Measurements from ENCODE around the gene ZDHHC14.

ZDHHC14 gene

GRCh38 chr6:157642736-157643135 is 261.7 kb downstream of the ZDHHC14 start:
- no peak for DNase-seq (ENCODE audit: low spot score)
- Mint-ChIP-seq H3K36me3 (ENCODE audit: low read depth) (peaks cover 5% of the 10 kb centered on the region), H3K27me3 (ENCODE audit: low read depth) (peaks cover 12% of the 10 kb centered on the region), H3K4me1 (ENCODE audit: low read depth) (peaks cover 11% of the 10 kb centered on the region), H3K4me3 (no peak overlapping the region), H3K27ac (no peak overlapping the region), H3K9me3 (no peaks in the 10 kb centered on the region)

DNA sequence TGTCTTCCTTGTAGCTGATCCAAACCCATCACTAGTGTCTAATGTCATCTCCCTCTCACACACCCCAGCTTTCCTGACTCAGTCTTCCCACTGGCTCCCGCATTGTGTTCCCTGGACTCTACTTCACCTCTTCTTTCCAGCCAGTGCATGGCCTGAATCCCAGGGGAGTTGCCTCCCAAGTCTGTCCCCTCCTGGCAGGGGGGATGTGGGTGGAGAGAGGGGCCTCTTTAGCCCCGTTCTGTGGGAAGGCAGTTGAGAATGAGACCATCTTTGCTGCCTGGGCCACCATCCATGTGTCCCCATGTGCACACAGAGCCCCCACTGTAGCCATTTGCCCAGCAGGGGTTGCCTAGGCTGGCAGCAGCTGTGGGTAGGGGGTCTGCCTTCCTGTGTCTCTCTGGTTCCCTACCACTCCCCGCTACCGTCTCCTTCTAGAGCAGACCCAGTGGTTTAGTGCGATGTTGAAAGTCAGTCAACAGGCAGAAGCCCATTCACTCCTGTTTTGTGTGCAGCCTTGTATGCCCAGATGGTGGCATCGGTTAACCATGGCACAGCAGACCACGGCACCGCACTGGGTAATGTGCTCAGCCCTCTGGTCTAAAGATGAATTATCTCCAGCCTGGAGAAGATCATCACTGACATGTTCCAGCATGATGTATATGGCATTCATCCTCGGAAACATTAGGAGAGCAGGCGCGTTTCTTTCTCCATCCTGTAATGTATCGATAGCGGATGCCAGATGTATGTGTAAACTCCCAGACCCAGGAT is 263.2 kb downstream of the ZDHHC14 start:
- DNase-seq (ENCODE audit: low spot score), result no peak

GRCh38 chr6:157645201-157645795 is 264.3 kb downstream of the ZDHHC14 start:
- DNase-seq (ENCODE audit: low spot score), result no peak
- no peaks in the 10 kb centered on the region for H3K9me3 Mint-ChIP-seq
- peaks cover 5% of the 10 kb centered on the region for H3K27me3 Mint-ChIP-seq (ENCODE audit: low read depth)
- peaks cover 15% of the 10 kb centered on the region for H3K4me1 Mint-ChIP-seq (ENCODE audit: low read depth)
- H3K27ac Mint-ChIP-seq, result no peak overlapping the region
- no peak overlapping the region for H3K4me3 Mint-ChIP-seq
- peaks cover 8% of the 10 kb centered on the region for H3K36me3 Mint-ChIP-seq (ENCODE audit: low read depth)

More for the DNA sequence above, 263.2 kb downstream of the ZDHHC14 start:
- Mint-ChIP-seq H3K36me3 (ENCODE audit: low read depth) (peaks cover 8% of the 10 kb centered on the region), H3K27ac (no peak overlapping the region), H3K9me3 (no peaks in the 10 kb centered on the region), H3K27me3 (ENCODE audit: low read depth) (peaks cover 7% of the 10 kb centered on the region), H3K4me3 (no peak overlapping the region), H3K4me1 (ENCODE audit: low read depth) (peaks cover 18% of the 10 kb centered on the region)

DNA sequence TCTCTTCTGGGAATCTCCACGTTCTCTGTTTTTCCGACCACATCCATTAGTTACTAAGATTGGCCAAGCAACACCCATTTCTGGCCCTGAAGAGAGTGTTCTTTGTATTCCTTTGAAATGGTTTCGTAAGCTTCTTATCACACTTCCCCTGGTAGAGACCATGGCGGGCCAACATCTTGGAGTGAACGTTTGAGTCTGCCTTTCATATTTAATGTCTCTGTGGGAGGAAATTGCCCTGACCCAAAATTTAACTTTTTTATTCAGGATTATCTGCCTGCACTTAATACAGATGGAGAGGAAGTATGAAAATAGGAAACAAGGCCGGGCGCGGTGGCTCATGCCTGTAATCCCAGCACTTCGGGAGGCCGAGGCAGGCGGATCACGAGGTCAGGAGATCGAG is 265.0 kb downstream of the ZDHHC14 start:
- Mint-ChIP-seq H3K9me3 (no peaks in the 10 kb centered on the region), H3K4me3 (no peak overlapping the region), H3K27ac (no peak overlapping the region), H3K4me1 (ENCODE audit: low read depth) (peaks cover 15% of the 10 kb centered on the region), H3K36me3 (ENCODE audit: low read depth) (peaks cover 8% of the 10 kb centered on the region), H3K27me3 (ENCODE audit: low read depth) (peaks cover under 1% of the 10 kb centered on the region)
- no peak for DNase-seq (ENCODE audit: low spot score)

- Mint-ChIP-seq H3K9me3 (no peaks in the 10 kb centered on the region), H3K4me1 (ENCODE audit: low read depth) (peaks cover 15% of the 10 kb centered on the region), H3K4me3 (no peak overlapping the region), H3K27me3 (ENCODE audit: low read depth) (no peaks in the 10 kb centered on the region), H3K36me3 (ENCODE audit: low read depth) (peaks cover 8% of the 10 kb centered on the region), H3K27ac (peak overlapping the region; percentile 34)
- DNase-seq (ENCODE audit: low spot score), result no peak
Measured at GRCh38 chr6:157647261-157647915, 266.4 kb downstream of the ZDHHC14 start.

DNA sequence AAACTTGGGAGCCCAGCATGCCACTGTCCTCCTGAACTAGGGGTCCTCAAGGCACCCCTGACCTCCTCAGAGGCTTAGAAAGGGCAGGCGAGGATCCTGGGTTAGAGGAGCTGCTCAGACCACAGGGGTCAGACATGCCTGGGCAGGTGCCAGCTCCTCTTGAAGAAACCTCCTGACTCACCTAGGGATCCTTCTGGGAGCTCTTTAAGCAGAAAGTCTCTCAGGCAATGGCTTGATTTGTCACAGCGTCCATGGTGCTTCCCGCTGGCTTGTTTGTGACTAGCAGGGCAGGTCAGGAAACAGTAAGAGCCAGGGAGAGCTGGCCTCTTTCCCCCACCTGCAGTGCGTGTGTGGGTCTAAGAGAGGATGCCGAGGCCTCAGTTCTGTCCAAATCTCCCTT is 267.6 kb downstream of the ZDHHC14 start:
- Mint-ChIP-seq H3K27ac (no peak overlapping the region), H3K4me1 (ENCODE audit: low read depth) (peaks cover 15% of the 10 kb centered on the region), H3K27me3 (ENCODE audit: low read depth) (no peaks in the 10 kb centered on the region), H3K36me3 (ENCODE audit: low read depth) (peaks cover 8% of the 10 kb centered on the region), H3K9me3 (no peaks in the 10 kb centered on the region), H3K4me3 (no peak overlapping the region)
- DNase-seq (ENCODE audit: low spot score), result no peak

DNA sequence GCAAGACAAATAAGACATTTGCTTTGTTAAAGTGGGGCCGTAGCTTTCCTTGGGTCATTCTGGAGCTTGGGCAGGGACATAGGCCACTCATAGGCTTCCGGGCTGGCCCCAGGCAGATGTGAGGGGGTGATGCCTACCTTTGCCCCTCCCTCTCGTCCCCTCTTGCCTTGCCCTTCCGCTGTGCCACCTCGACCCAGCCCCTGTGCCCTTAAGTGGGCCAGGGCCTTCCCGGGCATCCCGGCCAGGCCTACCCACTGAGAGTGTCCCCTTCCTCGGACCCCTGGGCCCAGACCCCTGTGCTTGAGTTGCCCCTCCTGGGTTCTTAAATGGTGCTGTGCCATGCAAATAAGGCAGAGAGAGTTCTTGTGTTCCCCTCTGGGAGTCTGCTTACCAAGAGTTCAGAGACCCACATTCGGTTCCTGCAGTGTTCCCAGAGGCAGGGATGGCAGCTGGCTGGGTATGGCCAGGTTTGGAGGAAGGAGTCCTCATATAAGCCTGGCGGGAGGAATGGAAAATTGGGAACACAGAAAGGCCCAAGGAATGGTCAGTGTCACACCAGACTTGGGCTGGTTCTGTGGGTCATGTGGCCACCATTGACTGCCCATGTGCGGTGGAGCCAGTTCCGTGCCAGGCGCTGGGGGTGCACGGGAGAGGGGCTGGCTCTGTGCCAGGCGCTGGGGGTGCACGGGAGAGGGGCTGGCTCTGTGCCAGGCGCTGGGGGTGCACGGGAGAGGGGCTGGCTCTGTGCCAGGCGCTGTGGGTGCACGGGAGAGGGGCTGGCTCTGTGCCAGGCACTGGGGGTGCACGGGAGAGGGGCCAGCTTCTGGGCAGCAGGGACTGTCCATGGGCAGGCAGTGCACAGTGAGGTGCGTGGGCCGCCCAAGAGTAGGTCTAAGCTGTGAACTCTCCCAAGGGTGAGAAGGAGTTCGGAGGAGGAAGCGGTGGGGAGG is 268.6 kb downstream of the ZDHHC14 start:
- Mint-ChIP-seq H3K27ac (no peak overlapping the region), H3K9me3 (no peaks in the 10 kb centered on the region), H3K27me3 (ENCODE audit: low read depth) (no peaks in the 10 kb centered on the region), H3K4me3 (no peak overlapping the region), H3K4me1 (ENCODE audit: low read depth) (peaks cover 15% of the 10 kb centered on the region), H3K36me3 (ENCODE audit: low read depth) (peaks cover 8% of the 10 kb centered on the region)
- no peak for DNase-seq (ENCODE audit: low spot score)

GRCh38 chr6:157650261-157650640 is 269.3 kb downstream of the ZDHHC14 start:
- H3K9me3 Mint-ChIP-seq, result no peaks in the 10 kb centered on the region
- H3K4me3 Mint-ChIP-seq, result no peak overlapping the region
- no peak overlapping the region for H3K27ac Mint-ChIP-seq
- H3K27me3 Mint-ChIP-seq (ENCODE audit: low read depth), result no peaks in the 10 kb centered on the region
- H3K36me3 Mint-ChIP-seq (ENCODE audit: low read depth), result peaks cover 8% of the 10 kb centered on the region
- no peak for DNase-seq (ENCODE audit: low spot score)
- H3K4me1 Mint-ChIP-seq (ENCODE audit: low read depth), result peaks cover 15% of the 10 kb centered on the region

GRCh38 chr6:157650801-157651200 is 269.8 kb downstream of the ZDHHC14 start:
- Mint-ChIP-seq H3K4me3 (no peak overlapping the region), H3K27me3 (ENCODE audit: low read depth) (no peaks in the 10 kb centered on the region), H3K36me3 (ENCODE audit: low read depth) (peaks cover 8% of the 10 kb centered on the region)

GRCh38 chr6:157651731-157652490 is 270.9 kb downstream of the ZDHHC14 start:
- H3K9me3 Mint-ChIP-seq, result no peaks in the 10 kb centered on the region
- H3K36me3 Mint-ChIP-seq (ENCODE audit: low read depth), result peaks cover 8% of the 10 kb centered on the region
- H3K4me3 Mint-ChIP-seq, result no peak overlapping the region
- peaks cover 15% of the 10 kb centered on the region for H3K4me1 Mint-ChIP-seq (ENCODE audit: low read depth)
- no peak for DNase-seq (ENCODE audit: low spot score)
- no peaks in the 10 kb centered on the region for H3K27me3 Mint-ChIP-seq (ENCODE audit: low read depth)
- H3K27ac Mint-ChIP-seq, result no peak overlapping the region

More at GRCh38 chr6:157650801-157651200, 269.8 kb downstream of the ZDHHC14 start:
- H3K9me3 Mint-ChIP-seq, result no peaks in the 10 kb centered on the region
- peaks cover 15% of the 10 kb centered on the region for H3K4me1 Mint-ChIP-seq (ENCODE audit: low read depth)
- H3K27ac Mint-ChIP-seq, result no peak overlapping the region
- no peak for DNase-seq (ENCODE audit: low spot score)

DNA sequence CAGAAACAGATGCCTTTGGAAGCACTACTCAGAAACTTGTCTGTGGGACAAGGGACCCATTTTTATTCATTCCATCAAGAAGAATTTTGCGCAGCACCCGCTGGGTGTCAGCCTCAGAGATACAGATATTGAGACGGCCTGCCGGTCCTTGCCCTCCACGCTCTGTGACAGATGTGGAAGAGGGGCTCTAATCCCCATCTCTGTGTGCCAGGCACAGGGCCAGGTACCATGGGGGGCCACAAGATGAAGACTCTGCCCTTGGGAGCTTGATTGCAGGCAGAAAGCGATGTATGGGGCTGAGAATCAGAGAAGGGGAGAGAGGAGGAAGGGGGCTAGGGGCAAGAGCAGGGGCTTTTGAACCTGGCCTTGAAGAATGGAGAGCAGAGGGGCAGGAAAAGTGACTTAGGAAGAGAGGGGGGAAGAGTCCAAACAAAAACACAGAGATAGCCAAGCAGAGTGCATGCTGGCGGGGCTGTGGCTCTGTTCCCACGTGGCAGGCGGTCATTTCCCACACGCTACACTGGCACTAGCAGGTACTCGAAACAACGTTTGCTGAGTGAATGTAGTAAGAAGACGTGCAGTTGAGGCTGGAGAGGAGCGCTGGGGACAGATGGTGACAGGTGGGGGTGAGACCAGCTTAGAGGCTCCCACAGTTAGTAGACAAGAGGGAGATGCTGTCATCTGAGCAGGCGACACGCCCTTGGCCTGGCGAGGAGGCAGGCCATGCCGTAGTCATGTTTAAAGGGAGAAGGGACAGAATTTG is 271.8 kb downstream of the ZDHHC14 start:
- Mint-ChIP-seq H3K27me3 (ENCODE audit: low read depth) (no peaks in the 10 kb centered on the region), H3K9me3 (no peaks in the 10 kb centered on the region), H3K27ac (no peak overlapping the region), H3K4me3 (no peak overlapping the region), H3K36me3 (ENCODE audit: low read depth) (peaks cover 2% of the 10 kb centered on the region), H3K4me1 (ENCODE audit: low read depth) (peaks cover 7% of the 10 kb centered on the region)
- DNase-seq (ENCODE audit: low spot score), result no peak

DNA sequence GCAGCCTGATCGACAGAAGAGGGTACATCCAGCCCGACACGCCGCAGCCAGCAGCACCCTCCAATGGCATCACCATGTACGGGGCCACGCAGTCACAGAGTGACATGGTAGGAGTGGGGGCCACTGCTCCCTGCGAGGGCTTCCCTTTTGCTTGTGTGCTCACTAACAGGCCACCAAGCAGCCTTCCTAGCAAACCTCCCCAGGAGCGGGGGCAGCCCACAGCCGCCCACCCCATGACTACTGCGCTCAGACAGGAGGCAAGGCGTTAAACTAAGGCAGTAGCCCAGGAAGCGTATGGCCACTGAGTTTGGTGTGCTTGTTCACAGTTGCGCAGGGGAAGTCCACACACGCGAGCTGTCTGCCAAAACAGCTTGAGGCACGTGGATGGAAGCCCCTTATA is 272.5 kb downstream of the ZDHHC14 start:
- Mint-ChIP-seq H3K36me3 (ENCODE audit: low read depth) (no peaks in the 10 kb centered on the region), H3K4me3 (no peak overlapping the region)

More for the DNA sequence above, 272.5 kb downstream of the ZDHHC14 start:
- H3K27me3 Mint-ChIP-seq (ENCODE audit: low read depth), result peaks cover under 1% of the 10 kb centered on the region
- DNase-seq (ENCODE audit: low spot score), result no peak
- no peaks in the 10 kb centered on the region for H3K9me3 Mint-ChIP-seq
- peaks cover 2% of the 10 kb centered on the region for H3K4me1 Mint-ChIP-seq (ENCODE audit: low read depth)
- H3K27ac Mint-ChIP-seq, result no peak overlapping the region
